H1 (cell line): ENCODE results near the gene BTBD9. TPM values are rescaled to one million over a fixed set of nuclear protein-coding genes. Genes with fewer than 3 reads are reported as not detected.

Experiments
- CHD7 ChIP-seq: fragments of 300-600 bp; sonication (generic); IDR thresholded peaks from 2 replicates; pipeline ENCODE4 v1.7.1; 2012; ENCODE audit warnings: low read length, moderate library complexity, mild to moderate bottlenecking, inconsistent platforms; ENCODE audit not compliant: insufficient replicate concordance
- EZH2 ChIP-seq: fragments of 200-600 bp; sonication (generic); IDR thresholded peaks from 2 replicates; pipeline ENCODE4 v1.7.1; 2012; ENCODE audit warnings: low read depth, mild to moderate bottlenecking, moderate library complexity, low read length, inconsistent platforms; ENCODE audit not compliant: severe bottlenecking
- JUND ChIP-seq: IDR thresholded peaks from 2 replicates; pipeline ENCODE4 v1.6.1; 2011; ENCODE audit warnings: mild to moderate bottlenecking, improper control_type of control experiment, low read length
- SIX5 ChIP-seq: IDR thresholded peaks from 2 replicates; pipeline ENCODE4 v1.6.1; 2011; ENCODE audit warnings: mild to moderate bottlenecking, low read depth, low read length
- SUZ12 ChIP-seq: fragments of 200-600 bp; sonication (generic); IDR thresholded peaks from 2 replicates; pipeline ENCODE4 v1.6.1; 2012; ENCODE audit warnings: mild to moderate bottlenecking, inconsistent platforms, low read length, moderate library complexity, mixed read lengths
- polyA plus RNA-seq, 7 experiments: library from polyadenylated mRNA; depleted of rRNA in 3 of 7; stranded (reverse) in 5 of 7; unstranded in 2 of 7; fragments of >200 nt in 5 of 7; fragments of 200-250 nt in 2 of 7; gene quantifications; 1 replicate in 5 of 7; 2 replicates in 1 of 7; 4 replicates in 1 of 7; pipeline versions ENCODE4 v1.2.1 to v1.2.3, GENCODE V29; 2011 to 2013; ENCODE audit warnings: missing spikeins in 2 of 7, mixed read lengths in 2 of 7
- total RNA-seq: library from RNA; stranded (reverse); fragmentation: NEBNext Ultra II Directional; extraction: Animal tissue kit (Norgen Biotek cat#: 25700); gene quantifications from 2 replicates; pipeline ENCODE4 v1.2.1, GENCODE V29; 2021

Gene BTBD9
- total and polyA plus RNA-seq, 2 of the 8 experiments (the other 6 are each of a cell fraction or from before 2014, with no cell fraction given) = 0.92 to 4.1 TPM

DNA sequence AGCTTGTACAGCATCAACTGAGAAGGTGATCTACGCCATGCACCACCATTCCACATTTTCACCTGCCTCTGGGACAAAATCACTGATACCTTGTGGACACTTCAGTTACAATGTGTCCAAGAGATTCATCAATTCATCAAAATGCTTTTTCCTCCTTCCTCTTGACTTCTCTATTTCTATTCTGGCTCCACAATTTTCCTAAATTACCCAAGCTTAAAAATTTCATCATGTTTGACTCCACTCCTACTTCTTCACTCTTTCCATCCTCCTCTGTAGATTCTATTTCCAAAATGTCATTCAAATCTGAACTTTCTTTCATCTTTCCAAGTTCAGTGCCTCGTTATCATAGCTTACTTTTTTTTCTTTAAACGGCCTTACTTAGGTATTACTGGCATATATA is 172.2 kb downstream of the BTBD9 start (continued):
- TF ChIP-seq CHD7 = no peak
- no peak for TF ChIP-seq JUND
- TF ChIP-seq EZH2 = no peak
- TF ChIP-seq SUZ12 = no peak
- TF ChIP-seq SIX5 = no peak
